ENCODE results near the gene RBM33.

The RBM33 gene

GRCh38 chr7:155797262-155798250 is 153.1 kb downstream of the RBM33 start:
- no peak for DNase-seq (ENCODE audit: low read depth)

GRCh38 chr7:155798673-155799439 is 154.4 kb downstream of the RBM33 start:
- no peak for DNase-seq (ENCODE audit: low read depth)

- DNase-seq (ENCODE audit: low read depth): no peak
Observed at GRCh38 chr7:155799514-155799913, 155.1 kb downstream of the RBM33 start.

GRCh38 chr7:155800301-155800700 is 155.8 kb downstream of the RBM33 start:
- no peak for DNase-seq (ENCODE audit: low read depth)

- DNase-seq (ENCODE audit: low read depth): no peak
Observed at GRCh38 chr7:155800741-155801267, 156.3 kb downstream of the RBM33 start.

- no peak for DNase-seq (ENCODE audit: low read depth)
Observed at GRCh38 chr7:155802291-155802690, 157.8 kb downstream of the RBM33 start.

- no peak for DNase-seq (ENCODE audit: low read depth)
Observed at GRCh38 chr7:155802906-155803417, 158.5 kb downstream of the RBM33 start.

- no peak for DNase-seq (ENCODE audit: low read depth)
Observed at GRCh38 chr7:155803418-155804376, 159.2 kb downstream of the RBM33 start.

- no peak for DNase-seq (ENCODE audit: low read depth)
Observed at GRCh38 chr7:155804431-155804831, 160.0 kb downstream of the RBM33 start.

- DNase-seq (ENCODE audit: low read depth): peak; percentile 22
Observed at GRCh38 chr7:155804897-155805825, 160.7 kb downstream of the RBM33 start.

- DNase-seq (ENCODE audit: low read depth): no peak
Observed at GRCh38 chr7:155805826-155806095, 161.3 kb downstream of the RBM33 start.

- DNase-seq (ENCODE audit: low read depth): no peak
Observed at GRCh38 chr7:155806096-155806871, 161.8 kb downstream of the RBM33 start.

- no peak for DNase-seq (ENCODE audit: low read depth)
Observed at GRCh38 chr7:155807065-155807671, 162.7 kb downstream of the RBM33 start.

GRCh38 chr7:155807789-155808548 is 163.5 kb downstream of the RBM33 start:
- DNase-seq (ENCODE audit: low read depth): no peak

GRCh38 chr7:155808549-155809331 is 164.3 kb downstream of the RBM33 start:
- DNase-seq (ENCODE audit: low read depth): no peak

GRCh38 chr7:155809332-155809946 is 165.0 kb downstream of the RBM33 start:
- DNase-seq (ENCODE audit: low read depth): no peak
